OCI-LY7 (cell line): ENCODE data around the gene COPZ2. TPM values are rescaled to one million over a fixed set of nuclear protein-coding genes. Genes with fewer than 3 reads are reported as not detected.
A peak's percentile ranks its signal among the peaks of the same experiment; 100 is the strongest.

Experiments used
- BruUV-seq: library from RNA; stranded (reverse); fragments of 400-500 nt; replicated peaks from 2 replicates; lab custom pipeline; 2021; lab: Mats Ljungman, UMichigan
- CTCF ChIA-PET: fragments of 300-600 bp; sonication (Branson Sonifier 250); formaldehyde crosslinking; loops from one replicate; lab custom pipeline; 2022; ENCODE audit warnings: antibody characterized with exemption; ENCODE audit not compliant: unreplicated experiment; lab: Charles Lee
- POLR2A ChIA-PET: fragments of 300-600 bp; sonication (Branson Sonifier 250); formaldehyde crosslinking; loops from one replicate; lab custom pipeline; 2022; ENCODE audit warnings: antibody characterized with exemption; lab: Charles Lee
- DNase-seq: peaks from one replicate; pipeline ENCODE4 v3.0.0-alpha.2; 2015; ENCODE audit warnings: low spot score
- H2AFZ ChIP-seq: fragments of 200-600 bp; sonication (generic), shearing (Covaris generic); 2 replicates; pipeline ENCODE4 v1.6.1; 2014; ENCODE audit warnings: mild to moderate bottlenecking, antibody characterized with exemption, low read length, moderate library complexity
- H3K27ac ChIP-seq: fragments of 200-600 bp; sonication (generic); 2 replicates; pipeline ENCODE4 v1.5.1; 2014; ENCODE audit warnings: mixed run types, low read depth, mild to moderate bottlenecking, moderate library complexity, low read length, inconsistent platforms; ENCODE audit not compliant: poor library complexity, severe bottlenecking
- H3K36me3 ChIP-seq: fragments of 200-600 bp; sonication (generic); 2 replicates; pipeline ENCODE4 v1.6.1; 2014; ENCODE audit warnings: mild to moderate bottlenecking, antibody characterized with exemption, low read length, moderate library complexity, mixed read lengths; ENCODE audit not compliant: insufficient read depth
- H3K4me1 ChIP-seq: fragments of 200-600 bp; sonication (generic); 2 replicates; pipeline ENCODE4 v1.5.1; 2014; ENCODE audit warnings: mild to moderate bottlenecking, low read length; ENCODE audit not compliant: insufficient read depth, poor library complexity, severe bottlenecking
- H3K4me2 ChIP-seq: fragments of 200-600 bp; sonication (generic); 2 replicates; pipeline ENCODE4 v1.6.1; 2014; ENCODE audit warnings: mild to moderate bottlenecking, low read length
- H3K4me3 ChIP-seq: fragments of 200-600 bp; sonication (generic); 2 replicates; pipeline ENCODE4 v1.5.1; 2014; ENCODE audit warnings: mild to moderate bottlenecking, low read depth, low read length; ENCODE audit not compliant: poor library complexity, severe bottlenecking
- H3K79me2 ChIP-seq: fragments of 200-600 bp; sonication (generic); 2 replicates; pipeline ENCODE4 v1.6.1; 2016; ENCODE audit warnings: low read depth, mild to moderate bottlenecking, low read length, moderate library complexity, mixed read lengths; ENCODE audit not compliant: insufficient read depth
- H3K9me2 ChIP-seq: fragments of 200-600 bp; sonication (generic); 2 replicates; pipeline ENCODE4 v1.6.1; 2016; ENCODE audit warnings: mild to moderate bottlenecking, low read length, mixed read lengths; ENCODE audit not compliant: insufficient read depth
- H3K9me3 ChIP-seq: fragments of 200-600 bp; sonication (generic); 2 replicates; pipeline ENCODE4 v1.6.1; 2014; ENCODE audit warnings: mild to moderate bottlenecking, mixed run types, low read length, mixed read lengths
- H4K20me1 ChIP-seq: fragments of 200-600 bp; sonication (generic); 2 replicates; pipeline ENCODE4 v1.6.1; 2014; ENCODE audit warnings: mild to moderate bottlenecking, antibody characterized with exemption, low read length, moderate library complexity, mixed read lengths; ENCODE audit not compliant: insufficient read depth
- CTCF ChIP-seq: fragments of 200-600 bp; sonication (generic); conservative IDR thresholded peaks from 2 replicates; pipeline ENCODE4 v1.5.1; 2014; ENCODE audit warnings: mild to moderate bottlenecking, antibody characterized with exemption, low read length, moderate library complexity, mixed read lengths
- EZH2phosphoT487 ChIP-seq: fragments of 200-600 bp; sonication (generic); IDR thresholded peaks from 2 replicates; pipeline ENCODE4 v1.6.1; 2018; ENCODE audit warnings: low read depth, borderline replicate concordance, mild to moderate bottlenecking, mixed run types, antibody characterized with exemption, low read length, moderate library complexity, mixed read lengths
- intact Hi-C: fragments of 100-400 bp; cut with micrococcal nuclease; formaldehyde crosslinking; loops from one replicate; pipeline ENCODE4 v1.10.0; 2022; ENCODE audit not compliant: unreplicated experiment
- total RNA-seq, 2 experiments: library from RNA; depleted of rRNA in 1 of 2; stranded (reverse); fragments of >200 nt in 1 of 2; shearing (Covaris generic) in 1 of 2; gene quantifications; 2 replicates each; pipeline ENCODE4 v1.2.3, GENCODE V29; 2014 to 2022

The COPZ2 gene
- total RNA-seq, 2 experiments from 2014 or later, result 1.2 to 1.7 TPM

GRCh38 chr17:48026502-48027321 lies 10.9 kb downstream of the COPZ2 start:
- Histone ChIP-seq H3K4me3 (no peak overlapping the region), H3K36me3 (no peaks in the 10 kb centered on the region), H2AFZ (no peak overlapping the region; the same call in 1 of the 2 replicates), H3K9me3 (no peaks in the 10 kb centered on the region), H3K4me1 (peaks cover 32% of the 10 kb centered on the region), H3K79me2 (no peaks in the 10 kb centered on the region), H3K27ac (no peak overlapping the region), H4K20me1 (no peaks in the 10 kb centered on the region), H3K4me2 (no peak overlapping the region), H3K9me2 (no peaks in the 10 kb centered on the region)
- DNase-seq, result peak; percentile 87
- TF ChIP-seq EZH2phosphoT487 (no peak), CTCF (peak; percentile 92)
- ChIA-PET POLR2A (interaction anchor here (1.2 to 1.5 kb wide), 2 partner anchors 21 to 28 kb away, joined by 3 to 4 read pairs; partner anchors contain the start of gene NFE2L1), CTCF (interaction anchor here (0.5 kb wide), 1 partner anchor 95 kb away, joined by 3 read pairs; no protein-coding TSS in a partner anchor)
- intact Hi-C loops, result loop anchor here (1.0 to 5.0 kb wide), 2 partner anchors 48 to 591 kb away; partner anchors contain the start of gene HOXB8
- BruUV-seq, result no TSS peak

- H3K9me2 ChIP-seq, result no peaks in the 10 kb centered on the region
- no TSS peak for BruUV-seq
- H3K36me3 ChIP-seq, result no peaks in the 10 kb centered on the region
- H3K4me3 ChIP-seq, result peak overlapping the region; percentile 64
- no peaks in the 10 kb centered on the region for H3K9me3 ChIP-seq
- no peak overlapping the region for H3K27ac ChIP-seq
- no peak for DNase-seq
- ChIA-PET CTCF (interaction anchor here (0.7 to 1.4 kb wide), 4 partner anchors 29 to 109 kb away, joined by 3 to 4 read pairs (median 4); no protein-coding TSS in a partner anchor), POLR2A (interaction anchor here (0.6 to 1.5 kb wide), 2 partner anchors 22 to 26 kb away, joined by 3 to 4 read pairs; partner anchors contain the start of gene NFE2L1)
- TF ChIP-seq EZH2phosphoT487 (no peak), CTCF (no peak)
- intact Hi-C loops, result loop anchor here (1.0 to 5.0 kb wide), 5 partner anchors 23 to 591 kb away; partner anchors contain the start of genes CBX1, HOXB8 and NFE2L1
- peaks cover 32% of the 10 kb centered on the region for H3K4me1 ChIP-seq
- H3K4me2 ChIP-seq, result peak overlapping the region; percentile 71
- H3K79me2 ChIP-seq, result no peaks in the 10 kb centered on the region
- H2AFZ ChIP-seq, result no peak overlapping the region; the same call in 1 of the 2 replicates
- H4K20me1 ChIP-seq, result no peaks in the 10 kb centered on the region
Observed at GRCh38 chr17:48025904-48026501, 11.6 kb downstream of the COPZ2 start.
